HepG2 (cell line): ENCODE measurements around the gene SH3D21. TPM values are rescaled to one million over a fixed set of nuclear protein-coding genes. Genes with fewer than 3 reads are reported as not detected.

Source experiments
- FOXC1 ChIP-seq: sonication (generic); formaldehyde crosslinking; IDR thresholded peaks from 2 replicates; pipeline ENCODE4 v1.8.0; 2022; ENCODE audit warnings: mild to moderate bottlenecking, missing genetic modification reagents, borderline replicate concordance
- HNRNPUL1 ChIP-seq: fragments of 200-400 bp; formaldehyde crosslinking; IDR thresholded peaks from 2 replicates; pipeline ENCODE4 v1.6.1; 2017; ENCODE audit warnings: low read depth, mild to moderate bottlenecking, low read length, moderate library complexity
- ZBTB44 ChIP-seq: sonication (generic); formaldehyde crosslinking; IDR thresholded peaks from 2 replicates; pipeline ENCODE4 v1.4.0; 2020; ENCODE audit warnings: missing genetic modification reagents
- ZEB1 ChIP-seq: IDR thresholded peaks from 2 replicates; pipeline ENCODE4 v1.6.1; 2012; ENCODE audit warnings: mild to moderate bottlenecking, low read depth, inconsistent platforms; ENCODE audit not compliant: insufficient replicate concordance
- ZFP1 ChIP-seq: IDR thresholded peaks from 2 replicates; pipeline ENCODE4 v1.6.1; 2016
- ZNF251 ChIP-seq: sonication (generic); formaldehyde crosslinking; IDR thresholded peaks from 2 replicates; pipeline ENCODE4 v1.9.0; 2021; ENCODE audit warnings: mild to moderate bottlenecking, missing genetic modification reagents
- polyA plus RNA-seq, 8 experiments: library from polyadenylated mRNA; depleted of rRNA in 3 of 8; stranded (reverse) in 7 of 8; unstranded in 1 of 8; fragments of >200 nt; fragmentation: Illumina TruSeq in 4 of 8; extraction: Trizol in 4 of 8; gene quantifications; 2 replicates each; pipeline versions ENCODE4 v1.2.1 to v1.2.3, GENCODE V29; 2011 to 2016; ENCODE audit warnings: low read depth in 4 of 8, missing spikeins in 1 of 8, mixed read lengths in 1 of 8; ENCODE audit not compliant: insufficient read depth in 1 of 8
- total RNA-seq, 5 experiments: library from RNA; depleted of rRNA; stranded (reverse); fragments of >200 nt; fragmentation: Illumina TruSeq; extraction: Trizol; gene quantifications; 2 replicates each; pipeline ENCODE4 v1.2.3, GENCODE V29; 2016; ENCODE audit warnings: low read depth in 1 of 5
- TF ChIP-seq, protein P1 (sequence below): sonication (generic); formaldehyde crosslinking; IDR thresholded peaks from 2 replicates; pipeline ENCODE4 v1.5.0; 2020; ENCODE audit warnings: mild to moderate bottlenecking, missing genetic modification reagents, moderate library complexity
- TF ChIP-seq, protein P2 (sequence below): sonication (generic); formaldehyde crosslinking; IDR thresholded peaks from 2 replicates; pipeline ENCODE4 v1.9.0; 2021; ENCODE audit warnings: missing genetic modification reagents, borderline replicate concordance
- TF ChIP-seq, protein P3 (sequence below): sonication (generic); formaldehyde crosslinking; IDR thresholded peaks from 2 replicates; pipeline ENCODE4 v1.5.0; 2020; ENCODE audit warnings: mild to moderate bottlenecking, missing genetic modification reagents
- TF ChIP-seq, protein P4 (sequence below): sonication (generic); formaldehyde crosslinking; IDR thresholded peaks from 2 replicates; pipeline ENCODE4 v1.4.0; 2020; ENCODE audit warnings: missing genetic modification reagents, borderline replicate concordance

SH3D21 gene
- total and polyA plus RNA-seq, 2 of the 13 experiments (the other 11 are each of a cell fraction or from before 2014, with no cell fraction given): 5.1 to 8.6 TPM

GRCh38 chr1:36323636-36324352 is 17.6 kb downstream of the SH3D21 start, which contains the start of gene EVA1B (continued):
- TF ChIP-seq ZBTB44 (CRISPR knock-in tag) (0 out of 2 replicates have a peak, but pooled peaks have one; percentile 39), ZNF251 (CRISPR knock-in tag) (no peak), ZFP1 (CRISPR knock-in tag) (no peak), HNRNPUL1 (no peak), FOXC1 (CRISPR knock-in tag) (no peak), ZEB1 (no peak)
- TF ChIP-seq, protein P1, sequence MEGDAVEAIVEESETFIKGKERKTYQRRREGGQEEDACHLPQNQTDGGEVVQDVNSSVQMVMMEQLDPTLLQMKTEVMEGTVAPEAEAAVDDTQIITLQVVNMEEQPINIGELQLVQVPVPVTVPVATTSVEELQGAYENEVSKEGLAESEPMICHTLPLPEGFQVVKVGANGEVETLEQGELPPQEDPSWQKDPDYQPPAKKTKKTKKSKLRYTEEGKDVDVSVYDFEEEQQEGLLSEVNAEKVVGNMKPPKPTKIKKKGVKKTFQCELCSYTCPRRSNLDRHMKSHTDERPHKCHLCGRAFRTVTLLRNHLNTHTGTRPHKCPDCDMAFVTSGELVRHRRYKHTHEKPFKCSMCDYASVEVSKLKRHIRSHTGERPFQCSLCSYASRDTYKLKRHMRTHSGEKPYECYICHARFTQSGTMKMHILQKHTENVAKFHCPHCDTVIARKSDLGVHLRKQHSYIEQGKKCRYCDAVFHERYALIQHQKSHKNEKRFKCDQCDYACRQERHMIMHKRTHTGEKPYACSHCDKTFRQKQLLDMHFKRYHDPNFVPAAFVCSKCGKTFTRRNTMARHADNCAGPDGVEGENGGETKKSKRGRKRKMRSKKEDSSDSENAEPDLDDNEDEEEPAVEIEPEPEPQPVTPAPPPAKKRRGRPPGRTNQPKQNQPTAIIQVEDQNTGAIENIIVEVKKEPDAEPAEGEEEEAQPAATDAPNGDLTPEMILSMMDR (CRISPR knock-in tag): peak; percentile 17; the same call in 1 of the 2 replicates
- TF ChIP-seq, protein P2, sequence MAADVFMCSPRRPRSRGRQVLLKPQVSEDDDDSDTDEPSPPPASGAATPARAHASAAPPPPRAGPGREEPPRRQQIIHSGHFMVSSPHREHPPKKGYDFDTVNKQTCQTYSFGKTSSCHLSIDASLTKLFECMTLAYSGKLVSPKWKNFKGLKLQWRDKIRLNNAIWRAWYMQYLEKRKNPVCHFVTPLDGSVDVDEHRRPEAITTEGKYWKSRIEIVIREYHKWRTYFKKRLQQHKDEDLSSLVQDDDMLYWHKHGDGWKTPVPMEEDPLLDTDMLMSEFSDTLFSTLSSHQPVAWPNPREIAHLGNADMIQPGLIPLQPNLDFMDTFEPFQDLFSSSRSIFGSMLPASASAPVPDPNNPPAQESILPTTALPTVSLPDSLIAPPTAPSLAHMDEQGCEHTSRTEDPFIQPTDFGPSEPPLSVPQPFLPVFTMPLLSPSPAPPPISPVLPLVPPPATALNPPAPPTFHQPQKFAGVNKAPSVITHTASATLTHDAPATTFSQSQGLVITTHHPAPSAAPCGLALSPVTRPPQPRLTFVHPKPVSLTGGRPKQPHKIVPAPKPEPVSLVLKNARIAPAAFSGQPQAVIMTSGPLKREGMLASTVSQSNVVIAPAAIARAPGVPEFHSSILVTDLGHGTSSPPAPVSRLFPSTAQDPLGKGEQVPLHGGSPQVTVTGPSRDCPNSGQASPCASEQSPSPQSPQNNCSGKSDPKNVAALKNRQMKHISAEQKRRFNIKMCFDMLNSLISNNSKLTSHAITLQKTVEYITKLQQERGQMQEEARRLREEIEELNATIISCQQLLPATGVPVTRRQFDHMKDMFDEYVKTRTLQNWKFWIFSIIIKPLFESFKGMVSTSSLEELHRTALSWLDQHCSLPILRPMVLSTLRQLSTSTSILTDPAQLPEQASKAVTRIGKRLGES: no peak
- TF ChIP-seq, protein P3, sequence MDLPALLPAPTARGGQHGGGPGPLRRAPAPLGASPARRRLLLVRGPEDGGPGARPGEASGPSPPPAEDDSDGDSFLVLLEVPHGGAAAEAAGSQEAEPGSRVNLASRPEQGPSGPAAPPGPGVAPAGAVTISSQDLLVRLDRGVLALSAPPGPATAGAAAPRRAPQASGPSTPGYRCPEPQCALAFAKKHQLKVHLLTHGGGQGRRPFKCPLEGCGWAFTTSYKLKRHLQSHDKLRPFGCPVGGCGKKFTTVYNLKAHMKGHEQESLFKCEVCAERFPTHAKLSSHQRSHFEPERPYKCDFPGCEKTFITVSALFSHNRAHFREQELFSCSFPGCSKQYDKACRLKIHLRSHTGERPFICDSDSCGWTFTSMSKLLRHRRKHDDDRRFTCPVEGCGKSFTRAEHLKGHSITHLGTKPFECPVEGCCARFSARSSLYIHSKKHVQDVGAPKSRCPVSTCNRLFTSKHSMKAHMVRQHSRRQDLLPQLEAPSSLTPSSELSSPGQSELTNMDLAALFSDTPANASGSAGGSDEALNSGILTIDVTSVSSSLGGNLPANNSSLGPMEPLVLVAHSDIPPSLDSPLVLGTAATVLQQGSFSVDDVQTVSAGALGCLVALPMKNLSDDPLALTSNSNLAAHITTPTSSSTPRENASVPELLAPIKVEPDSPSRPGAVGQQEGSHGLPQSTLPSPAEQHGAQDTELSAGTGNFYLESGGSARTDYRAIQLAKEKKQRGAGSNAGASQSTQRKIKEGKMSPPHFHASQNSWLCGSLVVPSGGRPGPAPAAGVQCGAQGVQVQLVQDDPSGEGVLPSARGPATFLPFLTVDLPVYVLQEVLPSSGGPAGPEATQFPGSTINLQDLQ (CRISPR knock-in tag): no peak
- TF ChIP-seq, protein P4, sequence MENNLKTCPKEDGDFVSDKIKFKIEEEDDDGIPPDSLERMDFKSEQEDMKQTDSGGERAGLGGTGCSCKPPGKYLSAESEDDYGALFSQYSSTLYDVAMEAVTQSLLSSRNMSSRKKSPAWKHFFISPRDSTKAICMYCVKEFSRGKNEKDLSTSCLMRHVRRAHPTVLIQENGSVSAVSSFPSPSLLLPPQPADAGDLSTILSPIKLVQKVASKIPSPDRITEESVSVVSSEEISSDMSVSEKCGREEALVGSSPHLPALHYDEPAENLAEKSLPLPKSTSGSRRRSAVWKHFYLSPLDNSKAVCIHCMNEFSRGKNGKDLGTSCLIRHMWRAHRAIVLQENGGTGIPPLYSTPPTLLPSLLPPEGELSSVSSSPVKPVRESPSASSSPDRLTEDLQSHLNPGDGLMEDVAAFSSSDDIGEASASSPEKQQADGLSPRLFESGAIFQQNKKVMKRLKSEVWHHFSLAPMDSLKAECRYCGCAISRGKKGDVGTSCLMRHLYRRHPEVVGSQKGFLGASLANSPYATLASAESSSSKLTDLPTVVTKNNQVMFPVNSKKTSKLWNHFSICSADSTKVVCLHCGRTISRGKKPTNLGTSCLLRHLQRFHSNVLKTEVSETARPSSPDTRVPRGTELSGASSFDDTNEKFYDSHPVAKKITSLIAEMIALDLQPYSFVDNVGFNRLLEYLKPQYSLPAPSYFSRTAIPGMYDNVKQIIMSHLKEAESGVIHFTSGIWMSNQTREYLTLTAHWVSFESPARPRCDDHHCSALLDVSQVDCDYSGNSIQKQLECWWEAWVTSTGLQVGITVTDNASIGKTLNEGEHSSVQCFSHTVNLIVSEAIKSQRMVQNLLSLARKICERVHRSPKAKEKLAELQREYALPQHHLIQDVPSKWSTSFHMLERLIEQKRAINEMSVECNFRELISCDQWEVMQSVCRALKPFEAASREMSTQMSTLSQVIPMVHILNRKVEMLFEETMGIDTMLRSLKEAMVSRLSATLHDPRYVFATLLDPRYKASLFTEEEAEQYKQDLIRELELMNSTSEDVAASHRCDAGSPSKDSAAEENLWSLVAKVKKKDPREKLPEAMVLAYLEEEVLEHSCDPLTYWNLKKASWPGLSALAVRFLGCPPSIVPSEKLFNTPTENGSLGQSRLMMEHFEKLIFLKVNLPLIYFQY: peak; percentile 71; the same call in 1 of the 2 replicates
